Activated gamma-delta T cell (primary cell): Measurements from ENCODE around the gene LCE1B.

Experiments
- DNase-seq: peaks from one replicate; lab custom pipeline; 2025; lab: John Stamatoyannopoulos, UW
- total RNA-seq, 2 donors: gene quantifications; one replicate each; lab custom pipeline; 2026; lab: John Stamatoyannopoulos, UW

The LCE1B gene, protein sequence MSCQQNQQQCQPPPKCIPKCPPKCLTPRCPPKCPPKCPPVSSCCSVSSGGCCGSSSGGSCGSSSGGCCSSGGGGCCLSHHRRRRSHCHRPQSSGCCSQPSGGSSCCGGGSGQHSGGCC
- 0 reads per million in 2 donors for total RNA-seq

- no peak for DNase-seq
Measured at GRCh38 chr1:152811671-152812070, at the start of gene LCE1B. Gene LCE1B (plus strand): TSS chr1:152811971. CDS start chr1:152812447, 476 bp downstream.

DNA sequence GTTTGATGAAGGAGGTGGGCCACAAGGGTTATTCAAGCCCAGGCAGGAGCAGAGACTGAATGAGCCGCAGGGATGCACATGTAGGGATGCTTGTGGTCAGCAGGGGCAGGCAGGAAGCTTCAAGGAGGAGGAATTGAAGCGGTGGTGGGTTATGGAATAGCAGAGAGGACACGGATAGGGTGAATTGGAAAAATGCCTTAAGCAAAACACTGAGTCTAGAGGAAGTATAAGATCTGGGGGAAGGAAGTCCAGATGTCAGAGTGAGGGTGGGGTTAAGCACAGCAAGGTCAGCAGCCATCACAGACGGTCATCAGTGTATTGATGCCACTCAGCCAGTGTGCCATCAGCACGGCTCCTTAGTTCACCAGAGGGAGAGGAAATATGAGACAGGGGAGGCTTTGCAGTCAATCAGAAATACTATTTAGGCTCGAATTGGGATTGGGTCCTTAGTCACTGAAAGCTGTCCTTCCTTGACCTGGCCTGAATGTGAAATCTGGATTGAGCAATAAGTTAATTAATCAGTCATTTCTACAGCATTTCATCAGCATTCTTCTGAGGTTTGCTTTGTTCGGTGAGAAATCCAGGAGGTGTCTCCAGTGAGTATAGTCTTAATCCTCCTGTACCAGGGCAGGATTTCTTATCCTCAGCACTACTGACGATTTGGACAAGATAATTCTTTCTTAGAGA lies 42.8 kb upstream of the LCE1B start:
- no peak for DNase-seq

DNA sequence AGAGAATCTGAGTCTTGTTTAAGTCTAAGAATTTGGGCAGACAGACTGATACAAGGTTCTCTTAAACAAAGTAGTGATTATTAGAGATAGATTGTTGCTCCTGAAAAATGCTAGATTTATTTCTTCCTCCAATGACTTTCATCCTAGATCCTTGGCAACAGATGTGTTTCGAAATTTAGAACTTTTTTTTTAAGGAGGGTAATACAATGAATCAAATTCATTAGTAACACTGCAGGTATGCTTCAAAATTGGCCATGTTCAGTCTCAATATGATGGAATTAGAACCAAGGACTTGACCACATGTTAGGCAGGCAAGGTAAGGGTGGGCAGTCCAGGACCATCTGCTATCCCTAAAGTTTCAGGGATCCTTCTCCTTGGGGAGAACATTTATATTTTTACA lies 41.4 kb upstream of the LCE1B start:
- no peak for DNase-seq

GRCh38 chr1:152774875-152775274 lies 36.9 kb upstream of the LCE1B start, which contains the start of gene LCE1F:
Gene LCE1F (plus strand): TSS chr1:152775140. CDS start chr1:152776372, 1,232 bp downstream.
- DNase-seq = no peak

- DNase-seq = no peak
Measured at GRCh38 chr1:152776361-152776760, 35.4 kb upstream of the LCE1B start.

GRCh38 chr1:152777510-152778137 lies 34.1 kb upstream of the LCE1B start:
- no peak for DNase-seq

GRCh38 chr1:152783095-152783494 lies 28.7 kb upstream of the LCE1B start:
- DNase-seq = no peak

DNA sequence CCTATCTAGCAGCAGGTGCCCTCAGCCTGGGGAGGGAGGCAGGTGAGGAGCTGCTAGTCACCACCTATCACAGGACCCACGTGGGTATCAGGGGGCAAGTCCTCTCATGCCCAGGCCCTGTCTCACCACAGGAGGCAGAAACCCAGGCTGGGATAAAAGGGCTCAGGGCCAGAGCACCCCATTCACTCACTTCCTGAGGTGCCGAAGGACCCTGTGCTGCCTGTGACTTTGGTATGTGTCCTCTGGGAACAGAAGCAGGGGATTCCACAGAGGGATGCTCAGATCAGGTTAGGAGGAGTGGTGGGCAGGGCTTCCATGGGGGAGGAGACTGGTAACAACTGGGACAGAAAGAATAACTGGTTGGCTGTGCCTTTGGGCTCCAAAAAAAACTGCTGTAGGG lies 25.7 kb upstream of the LCE1B start, which contains the start of gene LCE1E:
TSS of gene LCE1E (plus strand) at position 181 of the 400 bp plus-strand sequence. CDS start 1,043 bp downstream, outside the sequence.
- no peak for DNase-seq

- no peak for DNase-seq
Measured at GRCh38 chr1:152795686-152796085, 16.1 kb upstream of the LCE1B start.

- no peak for DNase-seq
Measured at GRCh38 chr1:152796421-152796820, 15.3 kb upstream of the LCE1B start, which contains the start of gene LCE1D. Gene LCE1D (plus strand): TSS chr1:152796721. CDS start chr1:152797795, 1,074 bp downstream.

GRCh38 chr1:152801333-152801732 lies 10.4 kb upstream of the LCE1B start:
- no peak for DNase-seq

- DNase-seq = no peak
Measured at GRCh38 chr1:152806576-152806975, 5.2 kb upstream of the LCE1B start, which contains the start of gene LCE1C. Gene LCE1C (minus strand): TSS chr1:152806651. CDS start chr1:152805478, 1,173 bp downstream.

GRCh38 chr1:152811050-152811449 lies 721 bp upstream of the LCE1B start:
- no peak for DNase-seq

DNA sequence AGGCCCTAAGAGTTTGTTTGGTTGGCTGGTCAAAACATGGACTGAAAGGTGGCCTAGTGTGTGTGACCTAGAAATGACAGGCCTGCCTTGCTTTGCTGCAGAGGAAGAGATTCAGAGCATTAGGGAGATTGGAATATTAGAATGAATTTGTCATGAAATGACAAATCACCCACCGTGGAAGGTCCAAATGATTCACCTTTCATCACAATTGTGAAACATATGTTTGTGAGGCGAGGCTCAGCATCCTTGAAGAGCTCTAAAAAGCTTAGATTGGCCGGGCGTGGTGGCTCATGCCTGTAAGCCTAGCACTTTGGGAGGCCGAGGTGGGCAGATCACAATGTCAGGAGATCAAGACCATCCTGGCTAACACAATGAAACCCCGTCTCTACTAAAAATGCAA lies 5.5 kb downstream of the LCE1B start:
- no peak for DNase-seq

- DNase-seq = no peak
Measured at GRCh38 chr1:152823294-152823693, 11.5 kb downstream of the LCE1B start.

GRCh38 chr1:152824964-152825363 lies 13.2 kb downstream of the LCE1B start:
- DNase-seq = no peak

DNA sequence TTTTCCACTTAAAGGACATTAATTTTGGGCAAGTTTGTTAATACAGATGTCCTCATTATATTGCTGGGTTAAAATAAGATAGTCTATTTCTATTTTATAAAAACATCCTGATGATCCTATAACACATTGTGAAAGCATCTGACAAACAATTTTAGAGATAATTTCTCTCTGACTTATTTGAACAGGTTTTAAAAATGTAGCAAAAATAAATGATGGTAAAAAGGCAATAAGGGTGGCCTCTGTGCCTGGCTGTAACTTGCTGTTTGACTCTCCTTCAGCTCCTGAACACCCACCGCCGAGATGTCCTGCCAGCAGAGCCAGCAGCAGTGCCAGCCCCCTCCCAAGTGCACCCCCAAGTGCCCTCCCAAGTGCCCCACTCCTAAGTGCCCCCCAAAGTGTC lies 15.4 kb downstream of the LCE1B start, which contains the start of gene LCE1A:
TSS of gene LCE1A (plus strand) at position 301 of the 400 bp plus-strand sequence. CDS start at position 301, 0 bp downstream.
- no peak for DNase-seq

GRCh38 chr1:152836870-152837269 lies 25.1 kb downstream of the LCE1B start:
- no peak for DNase-seq

DNA sequence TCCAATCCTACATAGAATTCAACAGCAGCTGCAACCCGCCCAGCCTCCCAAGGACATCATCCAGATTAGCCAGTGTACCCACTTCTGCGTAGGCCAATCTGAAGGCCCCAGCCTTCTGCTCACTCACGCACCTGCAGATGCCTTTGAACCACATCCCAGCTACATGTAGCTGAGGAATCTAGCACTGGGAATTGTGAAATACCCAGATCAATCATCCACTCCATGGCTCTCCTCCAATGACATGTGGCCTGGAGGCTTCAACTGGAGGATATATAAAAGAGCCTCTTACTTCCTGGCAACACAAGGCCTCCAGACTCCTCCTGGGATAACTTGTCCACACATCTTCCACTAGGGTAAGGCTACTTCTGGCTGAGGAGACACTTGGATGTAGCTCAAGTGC lies 30.8 kb downstream of the LCE1B start, which contains the start of gene LCE6A:
TSS of gene LCE6A (plus strand) at position 301 of the 400 bp plus-strand sequence. CDS start 665 bp downstream, outside the sequence.
- DNase-seq = no peak

DNA sequence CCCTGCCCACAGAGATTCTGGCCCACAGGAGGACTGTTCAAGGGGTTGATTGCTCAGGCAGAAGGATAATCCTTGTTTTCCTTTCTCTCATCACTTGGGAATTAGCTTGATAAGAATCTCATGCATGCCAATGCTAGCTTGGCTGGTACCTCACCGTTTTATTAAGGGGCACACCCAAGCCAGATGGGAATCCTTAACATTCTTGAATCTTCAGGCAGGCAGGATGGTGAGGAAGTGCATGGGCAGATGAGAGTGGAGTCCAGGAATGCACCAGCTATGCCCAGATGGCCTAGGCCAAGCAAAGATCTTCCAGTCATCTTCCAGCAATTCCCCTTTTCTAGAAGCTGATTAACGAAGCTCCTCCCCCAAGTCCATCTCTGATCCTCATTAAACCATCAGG lies 43.9 kb downstream of the LCE1B start:
- no peak for DNase-seq

- no peak for DNase-seq
Measured at GRCh38 chr1:152858062-152858461, 46.3 kb downstream of the LCE1B start.

- no peak for DNase-seq
Measured at GRCh38 chr1:152859696-152860095, 47.9 kb downstream of the LCE1B start, which contains the start of gene LCE7A. Gene LCE7A (plus strand): TSS chr1:152859996. CDS start chr1:152860698, 702 bp downstream.
